OCI-LY7 (cell line): Measurements from ENCODE around the gene CPA1. TPM values are rescaled to one million over a fixed set of nuclear protein-coding genes. Genes with fewer than 3 reads are reported as not detected.

Experiments used
- BruUV-seq: library from RNA; stranded (reverse); fragments of 400-500 nt; replicated peaks from 2 replicates; lab custom pipeline; 2021; lab: Mats Ljungman, UMichigan
- CTCF ChIA-PET: fragments of 300-600 bp; sonication (Branson Sonifier 250); formaldehyde crosslinking; loops from one replicate; lab custom pipeline; 2022; ENCODE audit warnings: antibody characterized with exemption; ENCODE audit not compliant: unreplicated experiment; lab: Charles Lee
- POLR2A ChIA-PET: fragments of 300-600 bp; sonication (Branson Sonifier 250); formaldehyde crosslinking; loops from one replicate; lab custom pipeline; 2022; ENCODE audit warnings: antibody characterized with exemption; lab: Charles Lee
- DNase-seq: peaks from one replicate; pipeline ENCODE4 v3.0.0-alpha.2; 2015; ENCODE audit warnings: low spot score
- H2AFZ ChIP-seq: fragments of 200-600 bp; sonication (generic), shearing (Covaris generic); 2 replicates; pipeline ENCODE4 v1.6.1; 2014; ENCODE audit warnings: mild to moderate bottlenecking, antibody characterized with exemption, low read length, moderate library complexity
- H3K27ac ChIP-seq: fragments of 200-600 bp; sonication (generic); 2 replicates; pipeline ENCODE4 v1.5.1; 2014; ENCODE audit warnings: mixed run types, low read depth, mild to moderate bottlenecking, moderate library complexity, low read length, inconsistent platforms; ENCODE audit not compliant: poor library complexity, severe bottlenecking
- H3K36me3 ChIP-seq: fragments of 200-600 bp; sonication (generic); 2 replicates; pipeline ENCODE4 v1.6.1; 2014; ENCODE audit warnings: mild to moderate bottlenecking, antibody characterized with exemption, low read length, moderate library complexity, mixed read lengths; ENCODE audit not compliant: insufficient read depth
- H3K4me1 ChIP-seq: fragments of 200-600 bp; sonication (generic); 2 replicates; pipeline ENCODE4 v1.5.1; 2014; ENCODE audit warnings: mild to moderate bottlenecking, low read length; ENCODE audit not compliant: insufficient read depth, poor library complexity, severe bottlenecking
- H3K4me2 ChIP-seq: fragments of 200-600 bp; sonication (generic); 2 replicates; pipeline ENCODE4 v1.6.1; 2014; ENCODE audit warnings: mild to moderate bottlenecking, low read length
- H3K4me3 ChIP-seq: fragments of 200-600 bp; sonication (generic); 2 replicates; pipeline ENCODE4 v1.5.1; 2014; ENCODE audit warnings: mild to moderate bottlenecking, low read depth, low read length; ENCODE audit not compliant: poor library complexity, severe bottlenecking
- H3K79me2 ChIP-seq: fragments of 200-600 bp; sonication (generic); 2 replicates; pipeline ENCODE4 v1.6.1; 2016; ENCODE audit warnings: low read depth, mild to moderate bottlenecking, low read length, moderate library complexity, mixed read lengths; ENCODE audit not compliant: insufficient read depth
- H3K9me2 ChIP-seq: fragments of 200-600 bp; sonication (generic); 2 replicates; pipeline ENCODE4 v1.6.1; 2016; ENCODE audit warnings: mild to moderate bottlenecking, low read length, mixed read lengths; ENCODE audit not compliant: insufficient read depth
- H3K9me3 ChIP-seq: fragments of 200-600 bp; sonication (generic); 2 replicates; pipeline ENCODE4 v1.6.1; 2014; ENCODE audit warnings: mild to moderate bottlenecking, mixed run types, low read length, mixed read lengths
- H4K20me1 ChIP-seq: fragments of 200-600 bp; sonication (generic); 2 replicates; pipeline ENCODE4 v1.6.1; 2014; ENCODE audit warnings: mild to moderate bottlenecking, antibody characterized with exemption, low read length, moderate library complexity, mixed read lengths; ENCODE audit not compliant: insufficient read depth
- EZH2phosphoT487 ChIP-seq: fragments of 200-600 bp; sonication (generic); IDR thresholded peaks from 2 replicates; pipeline ENCODE4 v1.6.1; 2018; ENCODE audit warnings: low read depth, borderline replicate concordance, mild to moderate bottlenecking, mixed run types, antibody characterized with exemption, low read length, moderate library complexity, mixed read lengths
- intact Hi-C: fragments of 100-400 bp; cut with micrococcal nuclease; formaldehyde crosslinking; loops from one replicate; pipeline ENCODE4 v1.10.0; 2022; ENCODE audit not compliant: unreplicated experiment
- total RNA-seq, 2 experiments: library from RNA; depleted of rRNA in 1 of 2; stranded (reverse); fragments of >200 nt in 1 of 2; shearing (Covaris generic) in 1 of 2; gene quantifications; 2 replicates each; pipeline ENCODE4 v1.2.3, GENCODE V29; 2014 to 2022
- TF ChIP-seq, protein P1 (sequence below): fragments of 200-600 bp; sonication (generic); conservative IDR thresholded peaks from 2 replicates; pipeline ENCODE4 v1.5.1; 2014; ENCODE audit warnings: mild to moderate bottlenecking, antibody characterized with exemption, low read length, moderate library complexity, mixed read lengths

CPA1 gene
- total RNA-seq, 2 experiments from 2014 or later = not detected

DNA sequence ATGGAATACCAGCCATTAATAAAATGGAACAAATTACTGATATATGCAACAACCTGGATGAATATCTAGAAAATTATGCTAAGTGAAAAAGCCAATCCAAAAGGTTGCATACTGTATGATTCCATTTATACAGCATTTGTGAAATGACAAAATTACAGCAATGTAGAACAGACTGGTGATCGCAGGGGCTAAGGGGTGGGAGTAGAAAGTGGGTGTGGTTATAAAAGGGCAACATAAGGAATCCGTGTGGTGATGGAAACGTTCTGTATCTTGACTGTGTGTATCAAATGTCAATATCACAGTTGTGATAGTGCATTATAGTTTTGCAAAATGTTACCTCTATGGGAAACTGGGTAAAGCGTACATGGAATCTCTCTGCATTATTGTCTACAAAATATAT lies 45.5 kb downstream of the CPA1 start:
- ChIA-PET POLR2A (interaction anchor here (0.6 to 1.3 kb wide), 3 partner anchors 8 to 485 kb away, joined by 3 to 5 read pairs (median 3); no protein-coding TSS in a partner anchor), CTCF (no interaction called here)
- no peak for DNase-seq
- Histone ChIP-seq H2AFZ (no peak overlapping the region), H3K9me3 (no peaks in the 10 kb centered on the region), H3K27ac (no peak overlapping the region), H4K20me1 (0 out of 2 replicates have a peak, but pooled peaks cover 4% of the 10 kb centered on the region), H3K79me2 (no peaks in the 10 kb centered on the region), H3K9me2 (no peaks in the 10 kb centered on the region), H3K4me1 (no peaks in the 10 kb centered on the region), H3K36me3 (peaks cover 21% of the 10 kb centered on the region; the same call in 1 of the 2 replicates), H3K4me2 (no peak overlapping the region), H3K4me3 (no peak overlapping the region)
- intact Hi-C loops = no loop called here
- BruUV-seq = no TSS peak
- TF ChIP-seq EZH2phosphoT487 = no peak
- TF ChIP-seq, protein P1, sequence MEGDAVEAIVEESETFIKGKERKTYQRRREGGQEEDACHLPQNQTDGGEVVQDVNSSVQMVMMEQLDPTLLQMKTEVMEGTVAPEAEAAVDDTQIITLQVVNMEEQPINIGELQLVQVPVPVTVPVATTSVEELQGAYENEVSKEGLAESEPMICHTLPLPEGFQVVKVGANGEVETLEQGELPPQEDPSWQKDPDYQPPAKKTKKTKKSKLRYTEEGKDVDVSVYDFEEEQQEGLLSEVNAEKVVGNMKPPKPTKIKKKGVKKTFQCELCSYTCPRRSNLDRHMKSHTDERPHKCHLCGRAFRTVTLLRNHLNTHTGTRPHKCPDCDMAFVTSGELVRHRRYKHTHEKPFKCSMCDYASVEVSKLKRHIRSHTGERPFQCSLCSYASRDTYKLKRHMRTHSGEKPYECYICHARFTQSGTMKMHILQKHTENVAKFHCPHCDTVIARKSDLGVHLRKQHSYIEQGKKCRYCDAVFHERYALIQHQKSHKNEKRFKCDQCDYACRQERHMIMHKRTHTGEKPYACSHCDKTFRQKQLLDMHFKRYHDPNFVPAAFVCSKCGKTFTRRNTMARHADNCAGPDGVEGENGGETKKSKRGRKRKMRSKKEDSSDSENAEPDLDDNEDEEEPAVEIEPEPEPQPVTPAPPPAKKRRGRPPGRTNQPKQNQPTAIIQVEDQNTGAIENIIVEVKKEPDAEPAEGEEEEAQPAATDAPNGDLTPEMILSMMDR = no peak

DNA sequence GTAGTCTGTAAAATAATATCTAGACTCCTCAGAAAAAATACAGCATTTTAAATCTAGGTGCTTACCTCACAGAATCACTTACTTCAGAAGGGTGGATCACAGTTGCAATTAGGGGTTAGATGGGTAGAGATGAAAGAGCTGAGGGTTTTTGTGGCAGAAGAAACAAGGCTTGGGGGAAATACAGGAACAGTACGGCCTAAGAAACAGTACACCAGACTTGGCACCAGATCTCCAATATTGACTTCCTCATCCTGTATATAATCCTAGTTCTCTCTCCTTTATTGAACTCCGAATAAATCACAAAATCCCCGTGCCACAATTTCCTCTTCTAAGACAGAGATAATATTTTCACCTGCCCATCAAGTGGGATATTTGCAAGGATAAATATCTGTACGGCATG lies 46.3 kb downstream of the CPA1 start:
- H2AFZ ChIP-seq = no peak overlapping the region
- no peak overlapping the region for H3K27ac ChIP-seq
- ChIA-PET POLR2A (no interaction called here), CTCF (no interaction called here)
- H4K20me1 ChIP-seq = 0 out of 2 replicates have a peak, but pooled peaks cover 4% of the 10 kb centered on the region
- intact Hi-C loops = no loop called here
- no peak for DNase-seq
- no peaks in the 10 kb centered on the region for H3K4me1 ChIP-seq
- H3K4me3 ChIP-seq = no peak overlapping the region
- no peaks in the 10 kb centered on the region for H3K9me2 ChIP-seq
- no peak for TF ChIP-seq EZH2phosphoT487
- TF ChIP-seq, protein P1 = no peak
- BruUV-seq = no TSS peak
- peaks cover 21% of the 10 kb centered on the region; the same call in 1 of the 2 replicates for H3K36me3 ChIP-seq
- no peaks in the 10 kb centered on the region for H3K9me3 ChIP-seq
- H3K79me2 ChIP-seq = no peaks in the 10 kb centered on the region
- H3K4me2 ChIP-seq = no peak overlapping the region

DNA sequence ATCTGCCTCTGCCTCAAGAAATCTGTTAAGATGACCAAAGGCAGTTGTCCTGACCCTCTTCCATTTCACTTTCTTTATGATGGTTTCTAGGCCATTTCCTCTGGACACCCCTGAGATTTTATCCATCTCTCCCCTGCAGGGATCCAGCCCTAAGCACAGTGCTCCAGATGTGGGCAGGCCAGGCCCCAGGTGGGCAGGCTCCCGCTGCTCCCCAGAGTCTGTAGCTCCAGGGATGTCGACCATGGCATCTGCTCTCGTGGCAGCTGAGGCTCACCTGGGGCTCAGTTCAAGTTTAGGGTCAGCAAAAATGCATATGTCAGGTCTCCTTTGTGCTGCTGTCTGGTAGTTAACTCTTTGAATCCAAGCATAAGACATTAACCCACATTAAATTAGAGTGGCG lies 48.7 kb downstream of the CPA1 start:
- H3K36me3 ChIP-seq = peaks cover 29% of the 10 kb centered on the region; the same call in 1 of the 2 replicates
- H3K79me2 ChIP-seq = no peaks in the 10 kb centered on the region
- H3K4me2 ChIP-seq = no peak overlapping the region
- no peak overlapping the region for H3K27ac ChIP-seq
- H3K9me3 ChIP-seq = no peaks in the 10 kb centered on the region
- no peak overlapping the region for H2AFZ ChIP-seq
- H3K9me2 ChIP-seq = no peaks in the 10 kb centered on the region
- BruUV-seq = no TSS peak
- ChIA-PET CTCF (no interaction called here), POLR2A (no interaction called here)
- intact Hi-C loops = no loop called here
- peaks cover 4% of the 10 kb centered on the region for H3K4me1 ChIP-seq
- no peak overlapping the region for H3K4me3 ChIP-seq
- DNase-seq = no peak
- H4K20me1 ChIP-seq = 0 out of 2 replicates have a peak, but pooled peaks cover 4% of the 10 kb centered on the region
- TF ChIP-seq, protein P1 = no peak
- TF ChIP-seq EZH2phosphoT487 = no peak
